H1 (cell line): Measurements from ENCODE around the gene TTC22. TPM values are rescaled to one million over a fixed set of nuclear protein-coding genes. Genes with fewer than 3 reads are reported as not detected.

ENCODE experiments used
- CTCF ChIA-PET: fragments of 300-600 bp; sonication (Branson Sonifier 250); formaldehyde crosslinking; loops from one replicate; lab custom pipeline; 2021; ENCODE audit not compliant: partially characterized antibody; lab: Charles Lee
- POLR2A ChIA-PET: fragments of 300-600 bp; sonication (Branson Sonifier 250); formaldehyde crosslinking; loops from one replicate; lab custom pipeline; 2021; ENCODE audit warnings: inconsistent platforms; ENCODE audit not compliant: partially characterized antibody; lab: Charles Lee
- DNase-seq, 2 experiments: peaks; one replicate each; pipeline versions ENCODE4 v3.0.0 to v3.0.0-alpha.2; 2010 to 2022; ENCODE audit warnings: low spot score in 2 of 2, low read depth in 1 of 2, mixed read lengths in 1 of 2
- FAIRE-seq: peaks from 2 replicates; lab custom pipeline; 2011; peaks lifted over from hg19 to GRCh38; lab: Jason Lieb, UNC
- H2AFZ ChIP-seq: 2 replicates; pipeline ENCODE4 v1.8.1; 2012; ENCODE audit warnings: low read length, inconsistent platforms
- H2AK5ac ChIP-seq: 2 replicates; pipeline ENCODE4 v1.6.1; 2013; ENCODE audit warnings: low read depth, low read length
- H2BK120ac ChIP-seq: replicated peaks from 2 replicates; pipeline ENCODE3; 2013; ENCODE audit warnings: low read depth, low read length, inconsistent platforms
- H2BK12ac ChIP-seq: 2 replicates; pipeline ENCODE4 v1.6.1; 2013; ENCODE audit warnings: low read depth, low read length
- H2BK15ac ChIP-seq: 2 replicates; pipeline ENCODE4 v1.6.1; 2013; ENCODE audit warnings: low read length
- H2BK20ac ChIP-seq: 2 replicates; pipeline ENCODE4 v1.6.1; 2013; ENCODE audit warnings: low read length
- H2BK5ac ChIP-seq: 2 replicates; pipeline ENCODE4 v1.6.1; 2013; ENCODE audit warnings: low read depth, low read length
- H3K14ac ChIP-seq: 2 replicates; pipeline ENCODE4 v1.6.1; 2013; ENCODE audit warnings: inconsistent platforms; ENCODE audit not compliant: insufficient read length
- H3K18ac ChIP-seq: 2 replicates; pipeline ENCODE4 v1.6.1; 2013; ENCODE audit warnings: low read length; ENCODE audit errors: extremely low read depth
- H3K23ac ChIP-seq: 2 replicates; pipeline ENCODE4 v1.6.1; 2013; ENCODE audit warnings: inconsistent platforms; ENCODE audit not compliant: insufficient read length
- H3K23me2 ChIP-seq: 2 replicates; pipeline ENCODE4 v1.6.1; 2013; ENCODE audit warnings: low read depth, low read length
- H3K27ac ChIP-seq: 2 replicates; pipeline ENCODE4 v1.6.1; 2011; ENCODE audit warnings: low read depth, low read length, inconsistent platforms
- H3K27me3 ChIP-seq, 4 experiments: replicated peaks in 1 of 4; 1 replicate in 1 of 4; 2 replicates in 3 of 4; pipeline versions ENCODE4 v1.6.1 to v1.8.1; 2011 to 2013; ENCODE audit warnings: low read length in 3 of 4, mild to moderate bottlenecking in 3 of 4, inconsistent platforms in 2 of 4, mixed read lengths in 2 of 4, moderate library complexity in 1 of 4; ENCODE audit not compliant: control insufficient read depth in 3 of 4, insufficient read depth in 3 of 4; ENCODE audit errors: extremely low read depth in 1 of 4
- H3K36me3 ChIP-seq, 4 experiments: 2 replicates each; pipeline versions ENCODE4 v1.6.1 to v1.8.1; 2011 to 2013; ENCODE audit warnings: mild to moderate bottlenecking in 4 of 4, low read length in 3 of 4, moderate library complexity in 2 of 4, control low read depth in 1 of 4, inconsistent platforms in 1 of 4; ENCODE audit not compliant: insufficient read depth in 4 of 4, control insufficient read depth in 2 of 4
- H3K4ac ChIP-seq: replicated peaks from 2 replicates; pipeline ENCODE3; 2013; ENCODE audit warnings: low read length, low read depth, mixed read lengths, inconsistent platforms; ENCODE audit not compliant: insufficient read length
- H3K4me1 ChIP-seq, 4 experiments: replicated peaks in 1 of 4; 1 replicate in 1 of 4; 2 replicates in 3 of 4; pipeline versions ENCODE4 v1.6.1 to v1.8.1; 2011 to 2013; ENCODE audit warnings: low read length in 3 of 4, inconsistent platforms in 2 of 4, mixed read lengths in 1 of 4; ENCODE audit not compliant: insufficient read depth in 4 of 4, control insufficient read depth in 3 of 4
- H3K4me2 ChIP-seq, 2 experiments: 2 replicates each; pipeline versions ENCODE4 v1.6.1 to v1.8.1; 2011 to 2013; ENCODE audit warnings: low read depth in 2 of 2, low read length in 2 of 2, control low read depth in 1 of 2, inconsistent platforms in 1 of 2, mild to moderate bottlenecking in 1 of 2; ENCODE audit not compliant: insufficient read depth in 1 of 2
- H3K4me3 ChIP-seq, 4 experiments: fragments of 200-600, 300-600 bp in 1 of 4; sonication (generic), shearing (Covaris generic), sonication (Bioruptor Twin) in 1 of 4; 2 replicates each; pipeline versions ENCODE4 v1.5.1 to v1.8.1; 2011 to 2016; ENCODE audit warnings: low read length in 4 of 4, low read depth in 3 of 4, control low read depth in 2 of 4, inconsistent platforms in 2 of 4, mild to moderate bottlenecking in 2 of 4, mixed read lengths in 1 of 4, moderate library complexity in 1 of 4; ENCODE audit not compliant: insufficient read depth in 2 of 4; ENCODE audit errors: extremely low read depth in 1 of 4
- H3K56ac ChIP-seq: replicated peaks from 2 replicates; pipeline ENCODE3; 2013; ENCODE audit warnings: low read depth, mild to moderate bottlenecking, mixed read lengths, low read length, inconsistent platforms; ENCODE audit not compliant: insufficient read length
- H3K79me1 ChIP-seq: 2 replicates; pipeline ENCODE4 v1.6.1; 2013; ENCODE audit warnings: low read depth, low read length, control low read depth
- H3K79me2 ChIP-seq, 2 experiments: 2 replicates each; pipeline versions ENCODE4 v1.6.1 to v1.8.1; 2012 to 2013; ENCODE audit warnings: low read length in 2 of 2, mild to moderate bottlenecking in 2 of 2, inconsistent platforms in 1 of 2; ENCODE audit not compliant: insufficient read depth in 2 of 2, control insufficient read depth in 1 of 2
- H3K9ac ChIP-seq, 4 experiments: replicated peaks in 1 of 4; 1 replicate in 1 of 4; 2 replicates in 3 of 4; pipeline versions ENCODE4 v1.6.1 to v1.8.1; 2011 to 2013; ENCODE audit warnings: low read depth in 3 of 4, low read length in 3 of 4, control low read depth in 2 of 4, mild to moderate bottlenecking in 2 of 4, moderate library complexity in 2 of 4, inconsistent platforms in 1 of 4; ENCODE audit errors: extremely low read depth in 1 of 4
- H3K9me3 ChIP-seq, 2 experiments: 2 replicates each; pipeline versions ENCODE4 v1.6.1 to v1.8.1; 2012 to 2013; ENCODE audit warnings: mild to moderate bottlenecking in 2 of 2, moderate library complexity in 2 of 2, control low read depth in 1 of 2, inconsistent platforms in 1 of 2, low read depth in 1 of 2, low read length in 1 of 2, mixed read lengths in 1 of 2; ENCODE audit not compliant: insufficient read depth in 2 of 2
- H4K20me1 ChIP-seq, 2 experiments: replicated peaks in 1 of 2; 2 replicates each; pipeline versions ENCODE3 to v1.8.1; 2011 to 2013; ENCODE audit warnings: inconsistent platforms in 2 of 2, low read length in 2 of 2, mild to moderate bottlenecking in 1 of 2; ENCODE audit not compliant: insufficient read depth in 2 of 2, control insufficient read depth in 1 of 2
- H4K5ac ChIP-seq: 2 replicates; pipeline ENCODE4 v1.6.1; 2013; ENCODE audit warnings: low read length, low read depth, mixed read lengths, inconsistent platforms; ENCODE audit not compliant: insufficient read length
- H4K8ac ChIP-seq: 2 replicates; pipeline ENCODE4 v1.8.0; 2013; ENCODE audit warnings: mild to moderate bottlenecking, moderate library complexity, low read length, inconsistent platforms; ENCODE audit not compliant: insufficient read depth; ENCODE audit errors: extremely low read depth
- H4K91ac ChIP-seq: replicated peaks from 2 replicates; pipeline ENCODE3; 2013; ENCODE audit warnings: low read length, mixed read lengths, inconsistent platforms; ENCODE audit not compliant: insufficient read length
- GTF2F1 ChIP-seq: IDR thresholded peaks from 2 replicates; pipeline ENCODE4 v1.6.1; 2012; ENCODE audit warnings: low read depth, low read length, improper control_type of control experiment, borderline replicate concordance
- POU5F1 ChIP-seq: IDR thresholded peaks from 2 replicates; pipeline ENCODE4 v1.6.1; 2011; ENCODE audit warnings: low read depth, mild to moderate bottlenecking, low read length, moderate library complexity
- SAP30 ChIP-seq: fragments of 300-600 bp; sonication (generic); IDR thresholded peaks from 2 replicates; pipeline ENCODE4 v1.7.1; 2012; ENCODE audit warnings: low read length, moderate library complexity, mild to moderate bottlenecking, inconsistent platforms; ENCODE audit not compliant: insufficient read depth, insufficient replicate concordance
- SP1 ChIP-seq: IDR thresholded peaks from 2 replicates; pipeline ENCODE4 v1.6.1; 2011; ENCODE audit warnings: low read depth, low read length
- WGBS, 2 experiments: shearing (Covaris generic) in 1 of 2; methylation state at CpG; one replicate each; pipeline versions ENCODE4 v1.1.6 to v1.1.7; 2013 to 2015; ENCODE audit warnings: low lambda C conversion rate in 2 of 2, mixed read lengths in 2 of 2, inconsistent platforms in 1 of 2, low coverage in 1 of 2, missing lambda C conversion rate in 1 of 2; ENCODE audit not compliant: insufficient replicate concordance in 2 of 2, insufficient coverage in 1 of 2, insufficient read length in 1 of 2; ENCODE audit errors: extremely low coverage in 1 of 2, missing lambda C conversion rate in 1 of 2; 5-methylcytosine and 5-hydroxymethylcytosine counted together
- polyA plus RNA-seq, 7 experiments: library from polyadenylated mRNA; depleted of rRNA in 3 of 7; stranded (reverse) in 5 of 7; unstranded in 2 of 7; fragments of >200 nt in 5 of 7; fragments of 200-250 nt in 2 of 7; gene quantifications; 1 replicate in 5 of 7; 2 replicates in 1 of 7; 4 replicates in 1 of 7; pipeline versions ENCODE4 v1.2.1 to v1.2.3, GENCODE V29; 2011 to 2013; ENCODE audit warnings: missing spikeins in 2 of 7, mixed read lengths in 2 of 7
- total RNA-seq: library from RNA; stranded (reverse); fragmentation: NEBNext Ultra II Directional; extraction: Animal tissue kit (Norgen Biotek cat#: 25700); gene quantifications from 2 replicates; pipeline ENCODE4 v1.2.1, GENCODE V29; 2021

Gene TTC22
- total and polyA plus RNA-seq, 2 of the 8 experiments (the other 6 are each of a cell fraction or from before 2014, with no cell fraction given), result 1.00 to 1.6 TPM

DNA sequence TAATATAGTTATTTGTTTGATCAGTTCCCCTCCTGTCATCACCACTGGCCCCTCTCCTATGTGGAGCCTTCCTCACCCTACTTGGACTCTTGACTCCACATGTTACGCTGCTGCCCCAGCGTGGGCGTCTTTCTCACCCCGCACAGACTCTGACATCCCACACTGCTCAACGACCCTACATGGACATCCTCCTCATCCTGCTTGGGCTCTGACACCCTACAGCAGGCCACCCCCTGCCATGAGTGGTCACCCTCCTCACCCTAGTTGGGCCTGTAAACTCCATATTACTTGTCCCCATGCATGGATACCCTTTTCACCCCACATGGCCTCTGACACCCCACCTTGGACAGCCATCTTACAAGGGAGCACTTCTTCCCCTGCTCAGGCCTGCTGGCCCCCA is 64.4 kb downstream of the TTC22 start:
- ChIA-PET CTCF (interaction anchor here (0.7 to 0.8 kb wide), 3 partner anchors 12 to 106 kb away, joined by 3 to 4 read pairs (median 4); no protein-coding TSS in a partner anchor), POLR2A (no interaction called here)
- H3K79me1 ChIP-seq, result no peaks in the 10 kb centered on the region

More for the DNA sequence above, 64.4 kb downstream of the TTC22 start:
- no peak for TF ChIP-seq GTF2F1
- no peak for TF ChIP-seq SAP30
- TF ChIP-seq SP1, result no peak
- no peak for TF ChIP-seq POU5F1
- Histone ChIP-seq H3K4me1 (no peaks in the 10 kb centered on the region), H2BK5ac (no peak overlapping the region), H4K91ac (no peak overlapping the region), H3K4ac (no peak overlapping the region), H3K56ac (no peak overlapping the region), H3K36me3 (peaks cover 6 to 50% (median 26%) of the 10 kb centered on the region in 4 experiments; a peak in 7 of 8 replicates), H2BK12ac (no peak overlapping the region), H2BK120ac (no peak overlapping the region), H3K4me2 (no peak overlapping the region), H3K9ac (no peak overlapping the region), H3K27ac (no peak overlapping the region), H3K23ac (no peak overlapping the region), H2AK5ac (no peak overlapping the region), H3K4me3 (no peak overlapping the region), H3K18ac (no peak overlapping the region), H2BK20ac (no peak overlapping the region), H3K9me3 (no peaks in the 10 kb centered on the region), H2AFZ (no peak overlapping the region), H4K8ac (no peak overlapping the region), H3K79me2 (no peaks in the 10 kb centered on the region), H4K20me1 (peaks cover 0 to 4% of the 10 kb centered on the region in 2 experiments), H4K5ac (no peak overlapping the region), H3K14ac (no peak overlapping the region), H2BK15ac (no peak overlapping the region), H3K23me2 (no peaks in the 10 kb centered on the region), H3K27me3 (no peaks in the 10 kb centered on the region)
- DNase-seq, result no peak
- WGBS, 2 experiments, result 98% methylated on average over 5 of the region's 5 CpGs; no CpG with 5 or more reads in 1 of the 2 experiments
- no peak for FAIRE-seq

Other genes with a start within 250 kb of the TTC22 start
- not detected in 2 replicates for gene FAM151A, start 177.8 kb downstream of the TTC22 start, total RNA-seq
- gene FAM151A, start 177.8 kb downstream of the TTC22 start, polyA plus RNA-seq (2011; rRNA removed), result 0.08 TPM in 1 of 2 replicates, not detected in the other
- 0.07 TPM in 1 of 2 replicates, not detected in the other for gene MROH7, start 159.5 kb downstream of the TTC22 start, total RNA-seq
- 0.20 and 0.27 TPM in 2 replicates for gene MROH7, start 159.5 kb downstream of the TTC22 start, polyA plus RNA-seq (2011; rRNA removed)
- 24.2 and 25.1 TPM in 2 replicates for gene TTC4, start 85.5 kb downstream of the TTC22 start, total RNA-seq
- gene TTC4, start 85.5 kb downstream of the TTC22 start, polyA plus RNA-seq (2011; rRNA removed), result 17.6 and 21.0 TPM in 2 replicates
- gene PARS2, start 36.8 kb downstream of the TTC22 start, total RNA-seq, result 10.0 and 10.4 TPM in 2 replicates
- gene PARS2, start 36.8 kb downstream of the TTC22 start, polyA plus RNA-seq (2011; rRNA removed), result 8.9 and 11.8 TPM in 2 replicates
- 419 and 455 TPM in 2 replicates for gene DHCR24, start 85.9 kb upstream of the TTC22 start, total RNA-seq
- 370 and 611 TPM in 2 replicates for gene DHCR24, start 85.9 kb upstream of the TTC22 start, polyA plus RNA-seq (2011; rRNA removed)
- 0.50 and 0.54 TPM in 2 replicates for gene TMEM61, start 179.3 kb upstream of the TTC22 start, total RNA-seq
- 1.4 and 2.0 TPM in 2 replicates for gene TMEM61, start 179.3 kb upstream of the TTC22 start, polyA plus RNA-seq (2011; rRNA removed)
- 0.40 and 0.43 TPM in 2 replicates for gene BSND, start 197.6 kb upstream of the TTC22 start, total RNA-seq
- gene BSND, start 197.6 kb upstream of the TTC22 start, polyA plus RNA-seq (2011; rRNA removed), result 0.52 and 0.68 TPM in 2 replicates
- 32.3 and 33.8 TPM in 2 replicates for gene PCSK9, start 238.2 kb upstream of the TTC22 start, total RNA-seq
- gene PCSK9, start 238.2 kb upstream of the TTC22 start, polyA plus RNA-seq (2011; rRNA removed), result 22.3 and 39.4 TPM in 2 replicates